Right lobe of liver (tissue), 6 donors: ENCODE results near the gene PLXND1. TPM values are rescaled to one million over a fixed set of nuclear protein-coding genes. Genes with fewer than 3 reads are reported as not detected.

ENCODE experiments used
- ATAC-seq, 4 donors: fragments of 200-7000 bp; cut with Tn5 transposase; one replicate each; pipeline ENCODE4 v1.9.1; 2020; ENCODE audit warnings: mild to moderate bottlenecking in 4 of 4, moderate library complexity in 4 of 4
- DNase-seq, 3 donors: peaks; one replicate each; pipeline ENCODE4 v3.0.0-alpha.2; 2020
- H3K27ac ChIP-seq, 3 donors: fragments of 200-600 bp; one replicate each; pipeline ENCODE4 v1.8.0; 2022
- H3K27me3 ChIP-seq, 2 donors: fragments of 200-600 bp; one replicate each; pipeline ENCODE4 v1.8.0; 2022
- H3K36me3 ChIP-seq, 4 donors: fragments of 200-600 bp; sonication (generic) in 1 of 4; one replicate each; pipeline versions ENCODE4 v1.5.1 to v1.8.0; 2017 to 2022; ENCODE audit warnings: control low read depth in 1 of 4
- H3K4me1 ChIP-seq, 4 donors: fragments of 200-600 bp; sonication (generic) in 1 of 4; one replicate each; pipeline versions ENCODE4 v1.5.1 to v1.8.0; 2017 to 2022; ENCODE audit warnings: control low read depth in 1 of 4
- H3K4me3 ChIP-seq, 3 donors: fragments of 200-600 bp; one replicate each; pipeline ENCODE4 v1.8.0; 2022
- H3K9me3 ChIP-seq, 4 donors: fragments of 200-600 bp; sonication (generic) in 1 of 4; one replicate each; pipeline versions ENCODE4 v1.5.1 to v1.8.0; 2017 to 2022; ENCODE audit warnings: control low read depth in 1 of 4
- POLR2A ChIP-seq: fragments of 450-650 bp; IDR thresholded peaks from one replicate; pipeline ENCODE4 v1.6.1; 2017; ENCODE audit warnings: antibody characterized with exemption, mild to moderate bottlenecking
- WGBS: methylation state at CpG from one replicate; pipeline ENCODE4 v1.1.6; 2018; ENCODE audit warnings: low coverage, low lambda C conversion rate; ENCODE audit not compliant: insufficient coverage; ENCODE audit errors: missing lambda C conversion rate; 5-methylcytosine and 5-hydroxymethylcytosine counted together
- intact Hi-C, 2 donors: fragments of 100-400 bp; cut with DNase I; formaldehyde crosslinking; loops; one replicate each; pipeline versions ENCODE4 v1.11.2 to v1.14.1; 2022
- total RNA-seq, 6 experiments: library from RNA; depleted of rRNA in 2 of 6; stranded (reverse); fragments of >200 nt in 2 of 6; fragmentation: NEBNext Ultra II Directional in 3 of 6; extraction: Animal tissue kit (Norgen Biotek cat#: 25700) in 3 of 6; gene quantifications; one replicate each; pipeline versions ENCODE4 v1.1.0 to v1.2.4, GENCODE V29; 2016 to 2023
- TF ChIP-seq, protein P1 (sequence below), 4 donors: fragments of 200-600 bp in 3 of 4; fragments of 450-650 bp in 1 of 4; IDR thresholded peaks; one replicate each; pipeline versions ENCODE4 v1.5.1 to v1.8.0; 2016 to 2022; ENCODE audit warnings: antibody characterized with exemption in 4 of 4, mild to moderate bottlenecking in 2 of 4
- donor health status: DM: no; HTN: yes; CAD: no.
- donor health status: DM: no; HTN: no; CAD: no.
- donor health status: DM: no; HTN: no; CAD: no.
- donor health status: DM: no; HTN: yes; CAD: no.
- donor health status: DM: no; HTN: yes; CAD: no.

Gene PLXND1
- total RNA-seq, 6 experiments from 2014 or later = 27.0 to 48.8 (median 29.6) TPM

DNA sequence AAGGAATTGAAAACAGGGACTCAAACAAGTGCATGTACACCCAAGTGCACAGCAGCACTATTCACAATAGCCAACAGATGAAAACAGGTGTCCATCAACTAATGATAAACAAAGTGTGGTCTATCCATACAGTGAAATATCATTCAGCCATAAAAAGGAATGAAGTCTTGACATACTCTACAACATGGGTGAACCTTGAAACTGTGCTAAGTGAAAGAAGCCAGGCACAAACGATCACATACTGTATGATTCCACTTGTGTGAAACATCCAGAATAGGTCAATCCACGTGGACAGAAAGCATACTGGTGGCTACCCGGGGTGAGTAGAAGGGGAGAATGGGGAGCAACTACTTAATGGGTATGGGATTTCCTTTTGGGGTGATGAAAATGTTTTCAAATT, 29.6 kb upstream of the PLXND1 start:
- Histone ChIP-seq H3K4me3 (no peak overlapping the region), H3K4me1 (no peaks in the 10 kb centered on the region), H3K36me3 (no peaks in the 10 kb centered on the region), H3K9me3 (peaks cover 0 to 3% (median 0%) of the 10 kb centered on the region in 4 donors), H3K27ac (no peak overlapping the region), H3K27me3 (no peaks in the 10 kb centered on the region)
- WGBS = 77% methylated on average over 2 of the region's 3 CpGs
- DNase-seq = no peak
- intact Hi-C loops = loop anchor here (10.0 kb wide), 2 partner anchors 189 to 289 kb away; no protein-coding TSS in a partner anchor
- TF ChIP-seq, protein P1, sequence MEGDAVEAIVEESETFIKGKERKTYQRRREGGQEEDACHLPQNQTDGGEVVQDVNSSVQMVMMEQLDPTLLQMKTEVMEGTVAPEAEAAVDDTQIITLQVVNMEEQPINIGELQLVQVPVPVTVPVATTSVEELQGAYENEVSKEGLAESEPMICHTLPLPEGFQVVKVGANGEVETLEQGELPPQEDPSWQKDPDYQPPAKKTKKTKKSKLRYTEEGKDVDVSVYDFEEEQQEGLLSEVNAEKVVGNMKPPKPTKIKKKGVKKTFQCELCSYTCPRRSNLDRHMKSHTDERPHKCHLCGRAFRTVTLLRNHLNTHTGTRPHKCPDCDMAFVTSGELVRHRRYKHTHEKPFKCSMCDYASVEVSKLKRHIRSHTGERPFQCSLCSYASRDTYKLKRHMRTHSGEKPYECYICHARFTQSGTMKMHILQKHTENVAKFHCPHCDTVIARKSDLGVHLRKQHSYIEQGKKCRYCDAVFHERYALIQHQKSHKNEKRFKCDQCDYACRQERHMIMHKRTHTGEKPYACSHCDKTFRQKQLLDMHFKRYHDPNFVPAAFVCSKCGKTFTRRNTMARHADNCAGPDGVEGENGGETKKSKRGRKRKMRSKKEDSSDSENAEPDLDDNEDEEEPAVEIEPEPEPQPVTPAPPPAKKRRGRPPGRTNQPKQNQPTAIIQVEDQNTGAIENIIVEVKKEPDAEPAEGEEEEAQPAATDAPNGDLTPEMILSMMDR (IDR thresholded peaks at IDR 0.05) = no peak
- no peak for TF ChIP-seq POLR2A
- ATAC-seq = no peak

GRCh38 chr3:129635656-129636055, 29.2 kb upstream of the PLXND1 start:
- no peak overlapping the region for H3K4me3 ChIP-seq
- no peaks in the 10 kb centered on the region for H3K27me3 ChIP-seq
- no peaks in the 10 kb centered on the region for H3K36me3 ChIP-seq
- WGBS = 79% methylated on average over 4 of the region's 4 CpGs
- intact Hi-C loops = loop anchor here (10.0 kb wide), 2 partner anchors 189 to 289 kb away; no protein-coding TSS in a partner anchor
- H3K27ac ChIP-seq = no peak overlapping the region
- H3K9me3 ChIP-seq = peaks cover 0 to 3% (median 0%) of the 10 kb centered on the region in 4 donors
- no peak for ATAC-seq
- no peak for TF ChIP-seq POLR2A
- TF ChIP-seq, protein P1 (IDR thresholded peaks at IDR 0.05) = no peak
- no peaks in the 10 kb centered on the region for H3K4me1 ChIP-seq
- no peak for DNase-seq

- no peaks in the 10 kb centered on the region for H3K4me1 ChIP-seq
- 92% methylated on average over 2 of the region's 10 CpGs for WGBS
- no peak for DNase-seq
- no peak for ATAC-seq
- H3K9me3 ChIP-seq = peaks cover 0 to 3% (median 0%) of the 10 kb centered on the region in 4 donors
- intact Hi-C loops = loop anchor here (10.0 kb wide), 2 partner anchors 191 to 291 kb away; no protein-coding TSS in a partner anchor
- no peaks in the 10 kb centered on the region for H3K36me3 ChIP-seq
- no peak for TF ChIP-seq POLR2A
- TF ChIP-seq, protein P1 (IDR thresholded peaks at IDR 0.05) = no peak
- H3K27me3 ChIP-seq = no peaks in the 10 kb centered on the region
- H3K4me3 ChIP-seq = no peak overlapping the region
- H3K27ac ChIP-seq = no peak overlapping the region
These were observed 27.4 kb upstream of the PLXND1 start for GRCh38 chr3:129633751-129634481.

- Histone ChIP-seq H3K27me3 (no peaks in the 10 kb centered on the region), H3K4me3 (no peak overlapping the region), H3K36me3 (no peaks in the 10 kb centered on the region), H3K27ac (no peak overlapping the region), H3K4me1 (peaks cover 0 to 5% (median 0%) of the 10 kb centered on the region in 4 donors), H3K9me3 (peaks cover 0 to 3% (median 0%) of the 10 kb centered on the region in 4 donors)
- WGBS = 60% methylated on average over 1 of the region's 10 CpGs
- ATAC-seq = no peak
- TF ChIP-seq, protein P1 (IDR thresholded peaks at IDR 0.05) = no peak
- no peak for TF ChIP-seq POLR2A
- intact Hi-C loops = loop anchor here (10.0 kb wide), 2 partner anchors 192 to 292 kb away; no protein-coding TSS in a partner anchor
- peak in 1 of 3 donors; percentile 50 for DNase-seq
These were observed 26.5 kb upstream of the PLXND1 start for GRCh38 chr3:129632977-129633376.
